Dermis microvascular lymphatic vessel endothelial cell (primary cell): Measurements from ENCODE around the gene DNAJC3. TPM values are rescaled to one million over a fixed set of nuclear protein-coding genes. Genes with fewer than 3 reads are reported as not detected.

Source experiments
- DNase-seq, 2 donors: peaks; one replicate each; pipeline versions ENCODE4 v3.0.0 to v3.0.0-alpha.2; 2010; ENCODE audit warnings: low read depth in 2 of 2
- total RNA-seq: library from RNA; depleted of rRNA; stranded (reverse); fragments of >200 nt; gene quantifications from 2 replicates; pipeline ENCODE4 v1.2.1, GENCODE V29; 2014

DNAJC3 gene
- total RNA-seq, 1 donor from 2014 or later: 51.5 TPM

DNA sequence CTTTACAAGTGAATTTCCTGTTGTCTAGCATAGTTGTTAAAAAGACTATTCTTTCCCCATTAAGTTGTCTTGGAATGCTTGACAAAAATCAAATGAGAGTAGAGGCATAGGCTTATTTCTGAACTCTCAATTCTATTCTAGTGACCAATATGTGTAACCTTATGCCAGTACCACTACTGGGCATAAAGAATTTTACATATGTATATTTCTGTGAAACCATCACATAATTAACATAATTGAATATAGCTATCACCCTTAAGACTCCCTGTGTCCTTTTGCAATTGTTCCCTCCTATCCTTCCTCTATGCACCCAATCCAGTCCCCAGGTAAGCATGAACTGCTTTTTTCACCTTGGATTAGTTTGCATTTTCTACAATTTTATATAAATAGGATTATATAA lies 165.0 kb downstream of the DNAJC3 start:
- no peak for DNase-seq

DNA sequence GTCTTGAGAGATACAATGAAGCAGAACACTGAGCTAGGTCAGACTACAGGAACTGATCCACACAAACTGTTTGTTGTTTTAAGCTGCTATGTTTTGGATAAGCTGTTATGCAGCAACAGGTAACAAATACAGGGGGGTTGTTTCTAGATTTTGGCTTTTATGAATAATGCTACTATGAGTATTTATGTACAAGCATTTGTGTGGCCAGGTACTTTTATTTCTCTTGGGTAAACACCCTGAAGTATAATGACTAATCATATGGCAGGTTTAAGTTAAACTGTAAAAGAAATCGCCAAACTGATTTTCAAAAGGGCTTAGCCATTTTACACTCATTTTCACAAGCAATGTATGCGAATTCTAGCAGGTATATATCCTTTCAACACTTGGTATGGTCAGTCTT lies 166.0 kb downstream of the DNAJC3 start:
- DNase-seq: no peak

Other genes starting within 250 kb of the DNAJC3 start
- gene CLDN10, start 124.4 kb upstream of the DNAJC3 start, total RNA-seq: 0.13 and 1.4 TPM in 2 replicates
- gene DZIP1, start 32.4 kb upstream of the DNAJC3 start, total RNA-seq: 0.90 and 1.9 TPM in 2 replicates